Left lobe of liver (tissue), 2 donors: ENCODE data around the gene SLC45A1. TPM values are rescaled to one million over a fixed set of nuclear protein-coding genes. Genes with fewer than 3 reads are reported as not detected.
"Not testable (repeated sequence)": the region's sequence is repeated elsewhere in the genome, so short reads cannot be mapped to it uniquely, and the experiment has no call there.

Experiments used
- ATAC-seq: fragments of 200-7000 bp; cut with Tn5 transposase; one replicate; pipeline ENCODE4 v1.9.1; 2020; ENCODE audit warnings: mild to moderate bottlenecking, moderate library complexity
- DNase-seq: peaks from one replicate; pipeline ENCODE4 v3.0.0-alpha.2; 2020; ENCODE audit warnings: low spot score
- total RNA-seq: library from RNA; stranded (reverse); gene quantifications from one replicate; pipeline ENCODE4 v1.2.1, GENCODE V29; 2021
- donor health status: DM: no; HTN: no; CAD: no; lungs with moderate emphysema.
- donor health status: DM: no; HTN: yes; CAD: no.

The SLC45A1 gene
- total RNA-seq = 0.20 TPM

GRCh38 chr1:8317647-8318381, at the start of gene SLC45A1:
TSS of gene SLC45A1 (plus strand) at chr1:8318114. CDS start at chr1:8324330, 6,216 bp downstream.
- DNase-seq = peak; percentile 57
- peak; percentile 8 for ATAC-seq

GRCh38 chr1:8273036-8273435, 44.9 kb upstream of the SLC45A1 start:
- ATAC-seq (no peak), DNase-seq (no peak)

GRCh38 chr1:8274352-8274751, 43.6 kb upstream of the SLC45A1 start:
- ATAC-seq (no peak), DNase-seq (no peak)

- ATAC-seq (no peak), DNase-seq (no peak)
Measured at GRCh38 chr1:8276173-8276914, 41.6 kb upstream of the SLC45A1 start.

- DNase-seq = no peak
- no peak for ATAC-seq
Measured at GRCh38 chr1:8276932-8277331, 41.0 kb upstream of the SLC45A1 start.

- ATAC-seq, DNase-seq: not testable (repeated sequence)
Measured at GRCh38 chr1:8278677-8279076, 39.2 kb upstream of the SLC45A1 start.

GRCh38 chr1:8281843-8282509, 35.9 kb upstream of the SLC45A1 start:
- no peak for DNase-seq
- ATAC-seq = peak; percentile 55

- ATAC-seq = peak; percentile 48
- no peak for DNase-seq
Measured at GRCh38 chr1:8283058-8283884, 34.6 kb upstream of the SLC45A1 start.

GRCh38 chr1:8284127-8284526, 33.8 kb upstream of the SLC45A1 start:
- DNase-seq (no peak), ATAC-seq (no peak)

- ATAC-seq = no peak
Measured at GRCh38 chr1:8285103-8285502, 32.8 kb upstream of the SLC45A1 start.

GRCh38 chr1:8285965-8286364, 31.9 kb upstream of the SLC45A1 start:
- no peak for ATAC-seq
- DNase-seq = no peak

More at GRCh38 chr1:8285103-8285502, 32.8 kb upstream of the SLC45A1 start:
- no peak for DNase-seq

GRCh38 chr1:8293118-8293517, 24.8 kb upstream of the SLC45A1 start:
- no peak for DNase-seq
- no peak for ATAC-seq

GRCh38 chr1:8293641-8294169, 24.2 kb upstream of the SLC45A1 start:
- no peak for ATAC-seq

GRCh38 chr1:8294170-8294697, 23.7 kb upstream of the SLC45A1 start:
- ATAC-seq = no peak
- DNase-seq = no peak

More at GRCh38 chr1:8293641-8294169, 24.2 kb upstream of the SLC45A1 start:
- DNase-seq = no peak

- DNase-seq (no peak), ATAC-seq (no peak)
Measured at GRCh38 chr1:8297245-8297644, 20.7 kb upstream of the SLC45A1 start.

GRCh38 chr1:8299963-8300362, 18.0 kb upstream of the SLC45A1 start:
- ATAC-seq (no peak), DNase-seq (no peak)

GRCh38 chr1:8302081-8302956, 15.6 kb upstream of the SLC45A1 start:
- DNase-seq (no peak), ATAC-seq (no peak)

GRCh38 chr1:8303141-8303540, 14.8 kb upstream of the SLC45A1 start:
- ATAC-seq (no peak), DNase-seq (no peak)

GRCh38 chr1:8303876-8304275, 14.0 kb upstream of the SLC45A1 start:
- DNase-seq = no peak
- no peak for ATAC-seq
